Activated CD4-positive, alpha-beta T cell treated with anti-CD3 and anti-CD28 coated beads for 36 hours (primary cell): ENCODE data around the gene DYNLL1. TPM values are rescaled to one million over a fixed set of nuclear protein-coding genes. Genes with fewer than 3 reads are reported as not detected.

Experiments
- ATAC-seq: fragments of 200-7000 bp; cut with Tn5 transposase; one replicate; pipeline ENCODE4 v1.10.0; 2021; ENCODE audit warnings: mild to moderate bottlenecking, moderate library complexity
- CTCF ChIA-PET: fragments of 350-600 bp; sonication (Branson Sonifier 250); formaldehyde crosslinking; loops from one replicate; lab custom pipeline; 2021; ENCODE audit warnings: antibody characterized with exemption; lab: Charles Lee
- POLR2A ChIA-PET: fragments of 350-600 bp; sonication (Branson Sonifier 250); formaldehyde crosslinking; loops from one replicate; lab custom pipeline; 2021; ENCODE audit warnings: antibody characterized with exemption, inconsistent platforms; lab: Charles Lee
- DNase-seq: peaks from one replicate; pipeline ENCODE4 v3.0.0-alpha.2; 2020
- H3K27ac Mint-ChIP-seq: one replicate; pipeline ENCODE4 v1.8.0; 2021; ENCODE audit warnings: mixed read lengths
- H3K27me3 Mint-ChIP-seq: one replicate; pipeline ENCODE4 v1.8.0; 2021; ENCODE audit warnings: mixed read lengths
- H3K36me3 Mint-ChIP-seq: one replicate; pipeline ENCODE4 v1.8.0; 2021; ENCODE audit warnings: low read depth, mixed read lengths
- H3K4me1 Mint-ChIP-seq: one replicate; pipeline ENCODE4 v1.8.0; 2021; ENCODE audit warnings: mixed read lengths
- H3K4me3 Mint-ChIP-seq: one replicate; pipeline ENCODE4 v1.8.0; 2021; ENCODE audit warnings: mild to moderate bottlenecking, moderate library complexity, mixed read lengths
- H3K9me3 Mint-ChIP-seq: one replicate; pipeline ENCODE4 v1.8.0; 2021; ENCODE audit warnings: low read depth, mixed read lengths
- intact Hi-C, 2 experiments: fragments of 100-400 bp; cut with DNase I in 1 of 2; cut with micrococcal nuclease in 1 of 2; formaldehyde crosslinking; loops; one replicate each; pipeline versions ENCODE4 v1.14.2 to v1.15.1; 2022 to 2024; cut with DNase I, micrococcal nuclease
- total RNA-seq, 2 experiments: library from RNA; stranded (reverse); gene quantifications; one replicate each; pipeline ENCODE4 v1.2.3, GENCODE V29; 2021

DYNLL1 gene
- total RNA-seq, 2 experiments from 2014 or later = 166 to 169 TPM

GRCh38 chr12:120534703-120535655, 39.1 kb downstream of the DYNLL1 start:
- Mint-ChIP-seq H3K4me1 (peaks cover 48% of the 10 kb centered on the region), H3K36me3 (peaks cover 33% of the 10 kb centered on the region), H3K27ac (peak overlapping the region; percentile 95), H3K9me3 (no peaks in the 10 kb centered on the region), H3K4me3 (peak overlapping the region; percentile 87), H3K27me3 (no peaks in the 10 kb centered on the region)
- DNase-seq (peak; percentile 75), ATAC-seq (peak; percentile 64)
- intact Hi-C loops = loop anchor here (1.0 to 2.0 kb wide), 6 partner anchors 46 to 334 kb away; partner anchors contain the start of genes POP5 (in 2 of the 2), SRSF9 (in 2 of the 2), COX6A1 (in 1 of the 2) and MLEC (in 1 of the 2)
- CTCF ChIA-PET = interaction anchor here (0.8 to 2.4 kb wide), 2 partner anchors 46 to 1787 kb away, joined by 3 to 10 read pairs; partner anchors contain the start of gene POP5
- POLR2A ChIA-PET = interaction anchor here (0.6 to 1.2 kb wide), 2 partner anchors 233 to 334 kb away, joined by 3 read pairs; partner anchors contain the start of gene SIRT4

- H3K36me3 Mint-ChIP-seq = peaks cover 44% of the 10 kb centered on the region
- ChIA-PET POLR2A (interaction anchor here (0.8 kb wide), 1 partner anchor 24 kb away, joined by 3 read pairs; no protein-coding TSS in a partner anchor), CTCF (interaction anchor here (0.5 to 2.4 kb wide), 6 partner anchors 16 to 597 kb away, joined by 3 to 13 read pairs (median 4); partner anchors contain the start of genes P2RX7 and POP5)
- DNase-seq (peak; percentile 57), ATAC-seq (no peak)
- H3K4me3 Mint-ChIP-seq = peak overlapping the region; percentile 87
- intact Hi-C loops = no loop called here
- H3K27ac Mint-ChIP-seq = peak overlapping the region; percentile 95
- no peaks in the 10 kb centered on the region for H3K9me3 Mint-ChIP-seq
- H3K4me1 Mint-ChIP-seq = peaks cover 55% of the 10 kb centered on the region
- no peaks in the 10 kb centered on the region for H3K27me3 Mint-ChIP-seq
Observed at GRCh38 chr12:120536064-120536791, 40.3 kb downstream of the DYNLL1 start.

GRCh38 chr12:120537856-120538220, 41.9 kb downstream of the DYNLL1 start:
- Mint-ChIP-seq H3K4me1 (peaks cover 58% of the 10 kb centered on the region), H3K4me3 (peak overlapping the region; percentile 87), H3K27ac (peak overlapping the region; percentile 89), H3K9me3 (no peaks in the 10 kb centered on the region), H3K27me3 (no peaks in the 10 kb centered on the region), H3K36me3 (peaks cover 50% of the 10 kb centered on the region)
- CTCF ChIA-PET = interaction anchor here (0.6 to 2.4 kb wide), 9 partner anchors 9 to 802 kb away, joined by 3 to 13 read pairs (median 3); partner anchors contain the start of gene COQ5
- POLR2A ChIA-PET = interaction anchor here (0.6 to 1.2 kb wide), 4 partner anchors 9 to 337 kb away, joined by 3 to 7 read pairs (median 4); partner anchors contain the start of genes COQ5 and RPLP0
- intact Hi-C loops = no loop called here
- ATAC-seq (no peak), DNase-seq (no peak)

GRCh38 chr12:120538281-120539156, 42.6 kb downstream of the DYNLL1 start:
- CTCF ChIA-PET = interaction anchor here (0.6 to 2.4 kb wide), 12 partner anchors 8 to 802 kb away, joined by 3 to 13 read pairs (median 3); partner anchors contain the start of genes COQ5, RNU4-1 and SIRT4
- Mint-ChIP-seq H3K4me3 (peak overlapping the region; percentile 87), H3K9me3 (no peaks in the 10 kb centered on the region), H3K4me1 (peaks cover 59% of the 10 kb centered on the region), H3K27ac (peak overlapping the region; percentile 89), H3K36me3 (peaks cover 51% of the 10 kb centered on the region), H3K27me3 (no peaks in the 10 kb centered on the region)
- no peak for ATAC-seq
- DNase-seq = no peak
- POLR2A ChIA-PET = interaction anchor here (0.7 to 1.3 kb wide), 3 partner anchors 42 to 248 kb away, joined by 3 to 11 read pairs (median 3); partner anchors contain the start of genes POP5 and RNU4-1
- intact Hi-C loops = no loop called here

GRCh38 chr12:120539303-120539702, 43.4 kb downstream of the DYNLL1 start:
- Mint-ChIP-seq H3K4me3 (peak overlapping the region; percentile 87), H3K9me3 (no peaks in the 10 kb centered on the region), H3K27ac (peak overlapping the region; percentile 89), H3K36me3 (peaks cover 51% of the 10 kb centered on the region), H3K4me1 (peaks cover 57% of the 10 kb centered on the region), H3K27me3 (no peaks in the 10 kb centered on the region)
- ATAC-seq (peak; percentile 36), DNase-seq (peak; percentile 43)
- POLR2A ChIA-PET = interaction anchor here (0.5 to 1.3 kb wide), 4 partner anchors 17 to 248 kb away, joined by 3 to 11 read pairs (median 3); partner anchors contain the start of genes POP5, RNU4-1 and RNU4-2
- intact Hi-C loops = no loop called here
- CTCF ChIA-PET = interaction anchor here (1.0 to 1.5 kb wide), 4 partner anchors 10 to 247 kb away, joined by 3 to 6 read pairs (median 4); partner anchors contain the start of genes COQ5, RNU4-1 and SIRT4

- ATAC-seq = peak; percentile 7
- peaks cover 49% of the 10 kb centered on the region for H3K36me3 Mint-ChIP-seq
Observed at GRCh38 chr12:120540445-120540844, 44.5 kb downstream of the DYNLL1 start.

GRCh38 chr12:120542166-120542565, 46.3 kb downstream of the DYNLL1 start:
- no peaks in the 10 kb centered on the region for H3K27me3 Mint-ChIP-seq
- intact Hi-C loops = no loop called here
- ChIA-PET POLR2A (no interaction called here), CTCF (interaction anchor here (0.6 kb wide), 1 partner anchor 855 kb away, joined by 4 read pairs; no protein-coding TSS in a partner anchor)
- no peak overlapping the region for H3K27ac Mint-ChIP-seq
- DNase-seq (no peak), ATAC-seq (no peak)
- H3K4me1 Mint-ChIP-seq = peaks cover 45% of the 10 kb centered on the region
- no peak overlapping the region for H3K4me3 Mint-ChIP-seq
- H3K36me3 Mint-ChIP-seq = peaks cover 44% of the 10 kb centered on the region
- no peaks in the 10 kb centered on the region for H3K9me3 Mint-ChIP-seq

More at GRCh38 chr12:120540445-120540844, 44.5 kb downstream of the DYNLL1 start:
- Mint-ChIP-seq H3K27ac (peak overlapping the region; percentile 81), H3K4me3 (no peak overlapping the region), H3K27me3 (no peaks in the 10 kb centered on the region), H3K4me1 (peaks cover 57% of the 10 kb centered on the region), H3K9me3 (no peaks in the 10 kb centered on the region)
- intact Hi-C loops = no loop called here
- ChIA-PET CTCF (interaction anchor here (0.6 kb wide), 1 partner anchor 847 kb away, joined by 3 read pairs; no protein-coding TSS in a partner anchor), POLR2A (interaction anchor here (0.7 kb wide), 1 partner anchor 37 kb away, joined by 3 read pairs; no protein-coding TSS in a partner anchor)
- no peak for DNase-seq

- Mint-ChIP-seq H3K27me3 (no peaks in the 10 kb centered on the region), H3K36me3 (peaks cover 30% of the 10 kb centered on the region), H3K4me1 (peaks cover 20% of the 10 kb centered on the region), H3K27ac (no peak overlapping the region), H3K4me3 (no peak overlapping the region), H3K9me3 (no peaks in the 10 kb centered on the region)
- ChIA-PET POLR2A (no interaction called here), CTCF (no interaction called here)
- ATAC-seq (no peak), DNase-seq (no peak)
- intact Hi-C loops = no loop called here
Observed at GRCh38 chr12:120544691-120545090, 48.8 kb downstream of the DYNLL1 start.

- intact Hi-C loops = no loop called here
- no peaks in the 10 kb centered on the region for H3K9me3 Mint-ChIP-seq
- ATAC-seq (no peak), DNase-seq (no peak)
- H3K27me3 Mint-ChIP-seq = no peaks in the 10 kb centered on the region
- H3K4me3 Mint-ChIP-seq = no peak overlapping the region
- peaks cover 11% of the 10 kb centered on the region for H3K4me1 Mint-ChIP-seq
- no peak overlapping the region for H3K27ac Mint-ChIP-seq
- H3K36me3 Mint-ChIP-seq = peaks cover 20% of the 10 kb centered on the region
- POLR2A ChIA-PET = interaction anchor here (0.6 kb wide), 1 partner anchor 9 kb away, joined by 6 read pairs; no protein-coding TSS in a partner anchor
- CTCF ChIA-PET = interaction anchor here (0.7 to 1.1 kb wide), 2 partner anchors 8 to 84 kb away, joined by 3 to 4 read pairs; no protein-coding TSS in a partner anchor
Observed at GRCh38 chr12:120546050-120546386, 50.1 kb downstream of the DYNLL1 start.
